Measurements from ENCODE around the gene RCBTB2.

- TF ChIP-seq POLR2A (IDR thresholded peaks at IDR 0.05) (no peak), CTCF (IDR thresholded peaks at IDR 0.05) (no peak)
Measured at GRCh38 chr13:48456546-48456945, 76.3 kb downstream of the RCBTB2 start.
